ENCODE measurements around the gene MEGF11.

GRCh38 chr15:65981837-65982626, 271.5 kb downstream of the MEGF11 start:
- TF ChIP-seq POLR2AphosphoS5 (IDR thresholded peaks at IDR 0.05; ENCODE audit: low read depth, low read length): peak; percentile 36; the same call in 1 of the 2 replicates
- TF ChIP-seq RAD21 (IDR thresholded peaks at IDR 0.05; ENCODE audit: low read depth): 0 out of 2 replicates have a peak, but pooled peaks have one; percentile 16
- no peak for TF ChIP-seq ATF3 (IDR thresholded peaks at IDR 0.05)
- TF ChIP-seq REST (IDR thresholded peaks at IDR 0.05; ENCODE audit: low read depth): no peak
- TF ChIP-seq CEBPB (IDR thresholded peaks at IDR 0.05; ENCODE audit: low read depth): no peak
- TF ChIP-seq CTCF (IDR thresholded peaks at IDR 0.05 in 2 of 3, conservative IDR thresholded peaks at IDR 0.05 in 1 of 3; ENCODE audit: borderline replicate concordance in 1 of 3, insufficient read depth in 1 of 3, low read depth in 2 of 3, low read length in 2 of 3): peak in 2 of 3 experiments; percentile 52 to 56; a peak in 4 of 6 replicates
- no peak for TF ChIP-seq YY1 (IDR thresholded peaks at IDR 0.05; ENCODE audit: extremely low read depth, insufficient replicate concordance, low read depth, low read length)
- TF ChIP-seq JUND (IDR thresholded peaks at IDR 0.05): no peak
- no peak for TF ChIP-seq EGR1 (IDR thresholded peaks at IDR 0.05; ENCODE audit: low read depth)
- no peak for TF ChIP-seq SP1 (IDR thresholded peaks at IDR 0.05; ENCODE audit: low read depth)
